Upper lobe of right lung (tissue), 1 donor: Measurements from ENCODE around the gene ING5. TPM values are rescaled to one million over a fixed set of nuclear protein-coding genes. Genes with fewer than 3 reads are reported as not detected.
A peak's percentile ranks its signal among the peaks of the same experiment; 100 is the strongest.

Experiments used
- ATAC-seq: fragments of 200-7000 bp; cut with Tn5 transposase; one replicate; pipeline ENCODE4 v1.9.1; 2020; ENCODE audit warnings: mild to moderate bottlenecking, moderate library complexity
- DNase-seq: peaks from one replicate; pipeline ENCODE4 v3.0.0-alpha.2; 2020
- H3K27ac ChIP-seq: fragments of 200-600 bp; one replicate; pipeline ENCODE4 v1.8.0; 2022
- H3K27me3 ChIP-seq: fragments of 200-600 bp; one replicate; pipeline ENCODE4 v1.8.0; 2022; ENCODE audit warnings: mild to moderate bottlenecking
- H3K36me3 ChIP-seq: fragments of 200-600 bp; one replicate; pipeline ENCODE4 v1.8.0; 2022
- H3K4me1 ChIP-seq: fragments of 200-600 bp; one replicate; pipeline ENCODE4 v1.8.0; 2022
- H3K4me3 ChIP-seq: fragments of 200-600 bp; one replicate; pipeline ENCODE4 v1.8.0; 2022; ENCODE audit warnings: mild to moderate bottlenecking
- H3K9me3 ChIP-seq: fragments of 200-600 bp; one replicate; pipeline ENCODE4 v1.8.0; 2022
- CTCF ChIP-seq: fragments of 200-600 bp; IDR thresholded peaks from one replicate; pipeline ENCODE4 v1.8.0; 2022; ENCODE audit warnings: antibody characterized with exemption
- intact Hi-C: fragments of 100-400 bp; cut with DNase I; formaldehyde crosslinking; loops from one replicate; pipeline ENCODE4 v1.11.0; 2022
- total RNA-seq: library from RNA; stranded (reverse); fragmentation: NEBNext Ultra II Directional; extraction: Animal tissue kit (Norgen Biotek cat#: 25700); gene quantifications from one replicate; pipeline ENCODE4 v1.2.1, GENCODE V29; 2021
- donor health status: DM: no; HTN: yes; CAD: no; lungs with severe emphysema.

Gene ING5
- total RNA-seq, 1 donor from 2014 or later, result 36.5 TPM

GRCh38 chr2:241702155-241703031, 554 bp downstream of the ING5 start:
- Histone ChIP-seq H3K36me3 (peaks cover 20% of the 10 kb centered on the region), H3K27ac (peak overlapping the region; percentile 95), H3K9me3 (no peaks in the 10 kb centered on the region), H3K27me3 (no peaks in the 10 kb centered on the region), H3K4me3 (peak overlapping the region; percentile 81), H3K4me1 (peaks cover 4% of the 10 kb centered on the region)
- ATAC-seq, result peak; percentile 92
- peak; percentile 91 for DNase-seq
- intact Hi-C loops, result no loop called here
- peak; percentile 42 for TF ChIP-seq CTCF

- no peak for ATAC-seq
- Histone ChIP-seq H3K9me3 (no peaks in the 10 kb centered on the region), H3K27me3 (no peaks in the 10 kb centered on the region), H3K4me1 (peaks cover 4% of the 10 kb centered on the region), H3K27ac (peak overlapping the region; percentile 30), H3K36me3 (peaks cover 28% of the 10 kb centered on the region), H3K4me3 (peak overlapping the region; percentile 81)
- intact Hi-C loops, result no loop called here
- no peak for TF ChIP-seq CTCF
- DNase-seq, result no peak
These were observed 1.3 kb downstream of the ING5 start for GRCh38 chr2:241703032-241703604.

GRCh38 chr2:241706537-241706936, 4.7 kb downstream of the ING5 start:
- intact Hi-C loops, result no loop called here
- Histone ChIP-seq H3K4me1 (peaks cover 4% of the 10 kb centered on the region), H3K36me3 (peaks cover 62% of the 10 kb centered on the region), H3K4me3 (no peak overlapping the region), H3K27me3 (no peaks in the 10 kb centered on the region), H3K27ac (no peak overlapping the region), H3K9me3 (no peaks in the 10 kb centered on the region)
- TF ChIP-seq CTCF, result no peak
- DNase-seq, result no peak
- ATAC-seq, result no peak

GRCh38 chr2:241708879-241709278, 7.0 kb downstream of the ING5 start:
- no peak for TF ChIP-seq CTCF
- H3K27ac ChIP-seq, result no peak overlapping the region
- H3K36me3 ChIP-seq, result peaks cover 84% of the 10 kb centered on the region
- no peak for ATAC-seq
- no peaks in the 10 kb centered on the region for H3K9me3 ChIP-seq
- intact Hi-C loops, result no loop called here
- DNase-seq, result no peak
- H3K27me3 ChIP-seq, result no peaks in the 10 kb centered on the region
- no peaks in the 10 kb centered on the region for H3K4me1 ChIP-seq
- H3K4me3 ChIP-seq, result no peak overlapping the region

- H3K27ac ChIP-seq, result no peak overlapping the region
- H3K27me3 ChIP-seq, result no peaks in the 10 kb centered on the region
- ATAC-seq (no peak), DNase-seq (no peak)
- intact Hi-C loops, result no loop called here
- peaks cover 61% of the 10 kb centered on the region for H3K36me3 ChIP-seq
- no peak for TF ChIP-seq CTCF
- no peaks in the 10 kb centered on the region for H3K4me1 ChIP-seq
- H3K9me3 ChIP-seq, result no peaks in the 10 kb centered on the region
- H3K4me3 ChIP-seq, result no peak overlapping the region
These were observed 17.3 kb downstream of the ING5 start for GRCh38 chr2:241719093-241719492.
